ENCODE results near the gene DDIT3.

- TF ChIP-seq CTCF (IDR thresholded peaks at IDR 0.05; ENCODE audit: low read depth, low read length, poor library complexity, severe bottlenecking) (no peak), EZH2phosphoT487 (IDR thresholded peaks at IDR 0.05; ENCODE audit: borderline replicate concordance, low read length) (no peak)
These were observed 48.5 kb upstream of the DDIT3 start for GRCh38 chr12:57568838-57569237.

Data from DOHH2 (cell line).